ENCODE measurements around the gene NT5C3B. TPM values are rescaled to one million over a fixed set of nuclear protein-coding genes. Genes with fewer than 3 reads are reported as not detected.
A peak's percentile ranks its signal among the peaks of the same experiment; 100 is the strongest.
"Not testable (repeated sequence)": the region's sequence is repeated elsewhere in the genome, so short reads cannot be mapped to it uniquely, and the experiment has no call there.

The NT5C3B gene
- total RNA-seq, 1 donor from 2014 or later, result 36.7 TPM

GRCh38 chr17:41849251-41849990 is 13.4 kb upstream of the NT5C3B start:
- Histone ChIP-seq H3K27ac (no peak overlapping the region), H3K4me3 (no peak overlapping the region), H3K9me3 (no peaks in the 10 kb centered on the region), H3K4me1 (peaks cover 0 to 21% of the 10 kb centered on the region in 2 donors), H3K27me3 (no peaks in the 10 kb centered on the region), H3K36me3 (peaks cover 8 to 14% of the 10 kb centered on the region in 2 donors)
- TF ChIP-seq, protein P1, sequence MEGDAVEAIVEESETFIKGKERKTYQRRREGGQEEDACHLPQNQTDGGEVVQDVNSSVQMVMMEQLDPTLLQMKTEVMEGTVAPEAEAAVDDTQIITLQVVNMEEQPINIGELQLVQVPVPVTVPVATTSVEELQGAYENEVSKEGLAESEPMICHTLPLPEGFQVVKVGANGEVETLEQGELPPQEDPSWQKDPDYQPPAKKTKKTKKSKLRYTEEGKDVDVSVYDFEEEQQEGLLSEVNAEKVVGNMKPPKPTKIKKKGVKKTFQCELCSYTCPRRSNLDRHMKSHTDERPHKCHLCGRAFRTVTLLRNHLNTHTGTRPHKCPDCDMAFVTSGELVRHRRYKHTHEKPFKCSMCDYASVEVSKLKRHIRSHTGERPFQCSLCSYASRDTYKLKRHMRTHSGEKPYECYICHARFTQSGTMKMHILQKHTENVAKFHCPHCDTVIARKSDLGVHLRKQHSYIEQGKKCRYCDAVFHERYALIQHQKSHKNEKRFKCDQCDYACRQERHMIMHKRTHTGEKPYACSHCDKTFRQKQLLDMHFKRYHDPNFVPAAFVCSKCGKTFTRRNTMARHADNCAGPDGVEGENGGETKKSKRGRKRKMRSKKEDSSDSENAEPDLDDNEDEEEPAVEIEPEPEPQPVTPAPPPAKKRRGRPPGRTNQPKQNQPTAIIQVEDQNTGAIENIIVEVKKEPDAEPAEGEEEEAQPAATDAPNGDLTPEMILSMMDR (IDR thresholded peaks at IDR 0.05), result no peak
- no peak for DNase-seq (ENCODE audit: low spot score in 2 of 2)
- intact Hi-C loops (cut with DNase I), result no loop called here

DNA sequence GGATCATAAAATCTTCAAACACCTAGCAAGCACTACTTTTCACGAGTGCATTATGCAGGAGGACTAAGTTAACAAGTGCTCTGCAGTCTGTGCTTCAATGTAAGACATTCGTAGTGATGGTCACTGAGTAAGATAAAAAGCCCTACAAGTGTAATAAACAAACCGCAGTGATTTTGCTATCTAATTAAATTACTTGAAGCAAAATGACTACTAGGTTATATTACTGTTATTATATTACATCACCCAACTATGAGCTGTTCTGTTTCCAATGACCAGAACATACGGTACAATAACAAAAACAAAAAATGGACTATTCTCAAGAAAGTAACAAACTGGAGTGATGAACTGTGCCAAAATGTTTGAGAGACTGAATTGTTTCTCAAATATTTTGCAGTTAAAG is 12.8 kb upstream of the NT5C3B start:
- Histone ChIP-seq H3K4me3 (no peak overlapping the region), H3K9me3 (no peaks in the 10 kb centered on the region), H3K27ac (no peak overlapping the region), H3K4me1 (peaks cover 0 to 21% of the 10 kb centered on the region in 2 donors), H3K27me3 (no peaks in the 10 kb centered on the region), H3K36me3 (peaks cover 3 to 8% of the 10 kb centered on the region in 2 donors)
- no peak for DNase-seq (ENCODE audit: low spot score in 2 of 2)
- intact Hi-C loops (cut with DNase I), result no loop called here
- TF ChIP-seq, protein P1 (IDR thresholded peaks at IDR 0.05), result no peak

- TF ChIP-seq, protein P1 (IDR thresholded peaks at IDR 0.05), result no peak
- intact Hi-C loops (cut with DNase I), result no loop called here
- DNase-seq (ENCODE audit: low spot score in 2 of 2), result no peak
- Histone ChIP-seq H3K27me3 (no peaks in the 10 kb centered on the region), H3K4me1 (peaks cover 0 to 12% of the 10 kb centered on the region in 2 donors), H3K27ac (no peak overlapping the region), H3K36me3 (no peaks in the 10 kb centered on the region), H3K9me3 (no peaks in the 10 kb centered on the region), H3K4me3 (no peak overlapping the region)
Observed at GRCh38 chr17:41844971-41845370, 8.9 kb upstream of the NT5C3B start.

- H3K27ac ChIP-seq; H3K4me1 ChIP-seq; H3K27me3 ChIP-seq; H3K9me3 ChIP-seq; H3K4me3 ChIP-seq; DNase-seq (ENCODE audit: low spot score in 2 of 2); intact Hi-C loops (cut with DNase I); H3K36me3 ChIP-seq: not testable (repeated sequence)
Observed at GRCh38 chr17:41840781-41841180, 4.7 kb upstream of the NT5C3B start.

GRCh38 chr17:41839448-41839847 is 3.4 kb upstream of the NT5C3B start:
- H3K36me3 ChIP-seq; H3K27ac ChIP-seq; DNase-seq (ENCODE audit: low spot score in 2 of 2); H3K9me3 ChIP-seq; intact Hi-C loops (cut with DNase I); H3K4me3 ChIP-seq; H3K27me3 ChIP-seq; H3K4me1 ChIP-seq: not testable (repeated sequence)

DNA sequence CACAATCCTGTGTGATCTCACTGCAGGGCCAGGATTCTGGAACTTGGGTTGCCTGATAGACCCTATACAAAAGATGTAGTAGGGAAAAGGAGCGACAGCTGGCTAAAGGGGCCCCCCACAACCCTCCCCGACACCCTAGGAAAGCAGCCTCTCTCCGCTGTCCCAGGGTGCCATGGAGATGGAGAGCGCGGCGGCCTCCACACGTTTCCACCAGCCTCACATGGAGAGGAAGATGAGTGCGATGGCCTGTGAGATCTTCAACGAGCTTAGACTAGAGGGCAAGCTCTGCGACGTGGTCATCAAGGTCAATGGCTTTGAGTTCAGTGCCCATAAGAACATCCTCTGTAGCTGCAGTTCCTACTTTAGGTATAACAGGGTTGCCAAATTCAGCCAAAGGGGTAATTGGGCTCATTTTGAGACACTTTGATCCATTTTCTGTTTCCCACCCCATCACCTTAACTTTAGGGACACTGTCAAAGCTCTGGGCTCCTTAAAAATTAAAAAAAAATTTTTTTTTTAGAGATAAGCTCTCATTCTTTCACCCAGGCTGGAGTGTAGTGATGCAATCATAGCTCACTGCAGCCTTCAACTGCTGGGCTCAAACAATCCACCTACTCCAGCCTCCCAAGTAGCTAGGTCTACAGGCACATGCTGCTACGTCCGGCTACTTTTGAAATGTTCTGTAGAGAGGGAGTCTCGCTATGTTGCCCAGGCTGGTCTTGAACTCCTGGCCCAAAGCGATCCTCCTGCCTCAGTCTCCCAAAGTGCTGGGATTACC is 1.9 kb upstream of the NT5C3B start, which contains the start of gene KLHL10:
Gene KLHL10, plus strand, starts transcription at position 65 of the 778 bp plus-strand sequence. Its CDS starts 108 bp downstream, at position 173.
- intact Hi-C loops (cut with DNase I), result no loop called here
- Histone ChIP-seq H3K27ac (peak within 1 kb of the TSS; percentile 76 to 89), H3K4me3 (peak within 1 kb of the TSS; percentile 71 to 87), H3K4me1 (peaks cover 0 to 7% of the 10 kb centered on the region in 2 donors), H3K9me3 (no peaks in the 10 kb centered on the region), H3K36me3 (peaks cover 0 to 5% of the 10 kb centered on the region in 2 donors), H3K27me3 (no peaks in the 10 kb centered on the region)
- TF ChIP-seq, protein P1 (IDR thresholded peaks at IDR 0.05), result no peak
- no peak for DNase-seq (ENCODE audit: low spot score in 2 of 2)
